RPMI8226 (cell line): ENCODE data around the gene PTER.
A peak's percentile ranks its signal among the peaks of the same experiment; 100 is the strongest.

Experiments
- DNase-seq: peaks from one replicate; pipeline ENCODE4 v3.0.0-alpha.2; 2015

PTER gene

GRCh38 chr10:16436758-16437539, at the start of gene PTER:
Gene PTER, plus strand, starts transcription at chr10:16437010. Its CDS starts 47,375 bp downstream, at chr10:16484385.
- peak; percentile 96 for DNase-seq

- DNase-seq: no peak
Observed at GRCh38 chr10:16392531-16393069, 44.2 kb upstream of the PTER start.

GRCh38 chr10:16393271-16393858, 43.4 kb upstream of the PTER start:
- no peak for DNase-seq

- DNase-seq: no peak
Observed at GRCh38 chr10:16401416-16401815, 35.4 kb upstream of the PTER start.

GRCh38 chr10:16408379-16408778, 28.4 kb upstream of the PTER start:
- DNase-seq: peak; percentile 52

- DNase-seq: no peak
Observed at GRCh38 chr10:16417341-16417740, 19.5 kb upstream of the PTER start.

- DNase-seq: no peak
Observed at GRCh38 chr10:16423599-16423998, 13.2 kb upstream of the PTER start.

- DNase-seq: no peak
Observed at GRCh38 chr10:16425449-16425848, 11.4 kb upstream of the PTER start.

- DNase-seq: no peak
Observed at GRCh38 chr10:16429539-16429938, 7.3 kb upstream of the PTER start.

GRCh38 chr10:16436367-16436757, 448 bp upstream of the PTER start:
- DNase-seq: no peak

- DNase-seq: no peak
Observed at GRCh38 chr10:16437540-16437894, 707 bp downstream of the PTER start.

- no peak for DNase-seq
Observed at GRCh38 chr10:16439295-16439694, 2.5 kb downstream of the PTER start.

- no peak for DNase-seq
Observed at GRCh38 chr10:16440396-16441133, 3.8 kb downstream of the PTER start.

- no peak for DNase-seq
Observed at GRCh38 chr10:16441173-16441840, 4.5 kb downstream of the PTER start.

GRCh38 chr10:16442914-16443313, 6.1 kb downstream of the PTER start:
- no peak for DNase-seq

GRCh38 chr10:16445770-16446469, 9.1 kb downstream of the PTER start:
- no peak for DNase-seq

- no peak for DNase-seq
Observed at GRCh38 chr10:16449454-16449853, 12.6 kb downstream of the PTER start.

- DNase-seq: no peak
Observed at GRCh38 chr10:16458166-16458955, 21.6 kb downstream of the PTER start.

GRCh38 chr10:16459423-16459939, 22.7 kb downstream of the PTER start:
- DNase-seq: no peak

GRCh38 chr10:16466001-16466400, 29.2 kb downstream of the PTER start:
- no peak for DNase-seq

GRCh38 chr10:16470747-16471146, 33.9 kb downstream of the PTER start:
- DNase-seq: no peak
